Hematopoietic multipotent progenitor cell treated with erythropoietin and hydrocortisone succinate and interleukin-3 and kit ligand, for 4 days (in vitro differentiated cells): ENCODE measurements around the gene BICRAL.
"Not testable (repeated sequence)": the region's sequence is repeated elsewhere in the genome, so short reads cannot be mapped to it uniquely, and the experiment has no call there.

Experiments
- DNase-seq: peaks from one replicate; pipeline ENCODE4 v3.0.0-alpha.2; 2015

BICRAL gene

GRCh38 chr6:42805297-42805861, 23.5 kb downstream of the BICRAL start:
- no peak for DNase-seq

- not testable (repeated sequence) for DNase-seq
These were observed 24.5 kb downstream of the BICRAL start for GRCh38 chr6:42806359-42806758.

GRCh38 chr6:42808492-42809483, 26.9 kb downstream of the BICRAL start:
- DNase-seq = no peak

- DNase-seq = no peak
These were observed 31.3 kb downstream of the BICRAL start for GRCh38 chr6:42813074-42813645.

- DNase-seq = no peak
These were observed 32.1 kb downstream of the BICRAL start for GRCh38 chr6:42813906-42814444.

GRCh38 chr6:42815726-42816125, 33.9 kb downstream of the BICRAL start:
- peak; percentile 51 for DNase-seq

- no peak for DNase-seq
These were observed 36.1 kb downstream of the BICRAL start for GRCh38 chr6:42817907-42818306.

GRCh38 chr6:42818416-42818815, 36.6 kb downstream of the BICRAL start:
- no peak for DNase-seq

GRCh38 chr6:42818878-42819277, 37.0 kb downstream of the BICRAL start:
- DNase-seq = no peak

- DNase-seq = peak; percentile 12
These were observed 38.1 kb downstream of the BICRAL start for GRCh38 chr6:42819803-42820511.

GRCh38 chr6:42820512-42821340, 38.9 kb downstream of the BICRAL start:
- DNase-seq = no peak

- no peak for DNase-seq
These were observed 39.5 kb downstream of the BICRAL start for GRCh38 chr6:42821341-42821668.

GRCh38 chr6:42821846-42822245, 40.0 kb downstream of the BICRAL start:
- no peak for DNase-seq

- DNase-seq = no peak
These were observed 47.8 kb downstream of the BICRAL start for GRCh38 chr6:42829561-42830092.

GRCh38 chr6:42831237-42831636, 49.4 kb downstream of the BICRAL start:
- no peak for DNase-seq

- DNase-seq = no peak
These were observed 52.2 kb downstream of the BICRAL start for GRCh38 chr6:42834056-42834455.

GRCh38 chr6:42841844-42842584, 60.2 kb downstream of the BICRAL start:
- DNase-seq = peak; percentile 11

- no peak for DNase-seq
These were observed 63.5 kb downstream of the BICRAL start for GRCh38 chr6:42845327-42845694.

GRCh38 chr6:42846505-42846904, 64.7 kb downstream of the BICRAL start:
- DNase-seq = peak; percentile 8

GRCh38 chr6:42848700-42849099, 66.8 kb downstream of the BICRAL start:
- DNase-seq = no peak

GRCh38 chr6:42851599-42851998, 69.7 kb downstream of the BICRAL start:
- DNase-seq = no peak
